NCI-H1417 treated with DMSO at 0.1 percent for 48 hours (cell line): ENCODE measurements around the gene OR2A5.
"Not testable (repeated sequence)": the region's sequence is repeated elsewhere in the genome, so short reads cannot be mapped to it uniquely, and the experiment has no call there.

ENCODE experiments used
- DNase-seq: peaks from one replicate; lab custom pipeline; 2025; lab: John Stamatoyannopoulos, UW

OR2A5 gene

GRCh38 chr7:144048648-144049047, at the start of gene OR2A5:
Gene OR2A5 (plus strand): TSS chr7:144048948. CDS start chr7:144050402, 1,454 bp downstream.
- DNase-seq: no peak

GRCh38 chr7:144000020-144000419, 48.7 kb upstream of the OR2A5 start, which contains the start of gene OR6B1:
Gene OR6B1 (plus strand): TSS chr7:144000320. CDS start chr7:144003997, 3,677 bp downstream.
- DNase-seq: no peak

- no peak for DNase-seq
These were observed 47.2 kb upstream of the OR2A5 start for GRCh38 chr7:144001543-144001942.

GRCh38 chr7:144004703-144005102, 44.0 kb upstream of the OR2A5 start:
- no peak for DNase-seq

- DNase-seq: no peak
These were observed 42.6 kb upstream of the OR2A5 start for GRCh38 chr7:144006029-144006691.

- DNase-seq: no peak
These were observed 42.1 kb upstream of the OR2A5 start for GRCh38 chr7:144006692-144007042.

GRCh38 chr7:144009361-144009760, 39.4 kb upstream of the OR2A5 start:
- DNase-seq: no peak

GRCh38 chr7:144010061-144010460, 38.7 kb upstream of the OR2A5 start:
- DNase-seq: not testable (repeated sequence)

- not testable (repeated sequence) for DNase-seq
These were observed 37.9 kb upstream of the OR2A5 start for GRCh38 chr7:144010821-144011220.

- no peak for DNase-seq
These were observed 37.1 kb upstream of the OR2A5 start for GRCh38 chr7:144011458-144012230.

- DNase-seq: no peak
These were observed 30.7 kb upstream of the OR2A5 start for GRCh38 chr7:144018065-144018464.

GRCh38 chr7:144019457-144019856, 29.3 kb upstream of the OR2A5 start:
- DNase-seq: no peak

GRCh38 chr7:144020340-144020739, 28.4 kb upstream of the OR2A5 start:
- DNase-seq: no peak

GRCh38 chr7:144022169-144022568, 26.6 kb upstream of the OR2A5 start:
- DNase-seq: no peak

GRCh38 chr7:144023171-144023827, 25.4 kb upstream of the OR2A5 start:
- DNase-seq: no peak

GRCh38 chr7:144024213-144024612, 24.5 kb upstream of the OR2A5 start:
- no peak for DNase-seq

GRCh38 chr7:144026203-144026883, 22.4 kb upstream of the OR2A5 start:
- no peak for DNase-seq

GRCh38 chr7:144027070-144027469, 21.7 kb upstream of the OR2A5 start:
- no peak for DNase-seq

- no peak for DNase-seq
These were observed 20.8 kb upstream of the OR2A5 start for GRCh38 chr7:144027974-144028373.

GRCh38 chr7:144028547-144028946, 20.2 kb upstream of the OR2A5 start:
- DNase-seq: no peak

- DNase-seq: no peak
These were observed 16.2 kb upstream of the OR2A5 start for GRCh38 chr7:144032516-144032915.

- no peak for DNase-seq
These were observed 15.6 kb upstream of the OR2A5 start for GRCh38 chr7:144032985-144033709.
